Lung microvascular endothelial cell (primary cell): ENCODE results near the gene DTX1. TPM values are rescaled to one million over a fixed set of nuclear protein-coding genes. Genes with fewer than 3 reads are reported as not detected.

ENCODE experiments used
- DNase-seq, 2 donors: peaks; one replicate each; pipeline versions ENCODE4 v3.0.0 to v3.0.0-alpha.2; 2010; ENCODE audit warnings: low read depth in 2 of 2
- total RNA-seq: library from RNA; depleted of rRNA; stranded (reverse); fragments of >200 nt; gene quantifications from 2 replicates; pipeline ENCODE4 v1.2.1, GENCODE V29; 2014

The DTX1 gene
- total RNA-seq, 1 donor from 2014 or later, result 4.6 TPM

DNA sequence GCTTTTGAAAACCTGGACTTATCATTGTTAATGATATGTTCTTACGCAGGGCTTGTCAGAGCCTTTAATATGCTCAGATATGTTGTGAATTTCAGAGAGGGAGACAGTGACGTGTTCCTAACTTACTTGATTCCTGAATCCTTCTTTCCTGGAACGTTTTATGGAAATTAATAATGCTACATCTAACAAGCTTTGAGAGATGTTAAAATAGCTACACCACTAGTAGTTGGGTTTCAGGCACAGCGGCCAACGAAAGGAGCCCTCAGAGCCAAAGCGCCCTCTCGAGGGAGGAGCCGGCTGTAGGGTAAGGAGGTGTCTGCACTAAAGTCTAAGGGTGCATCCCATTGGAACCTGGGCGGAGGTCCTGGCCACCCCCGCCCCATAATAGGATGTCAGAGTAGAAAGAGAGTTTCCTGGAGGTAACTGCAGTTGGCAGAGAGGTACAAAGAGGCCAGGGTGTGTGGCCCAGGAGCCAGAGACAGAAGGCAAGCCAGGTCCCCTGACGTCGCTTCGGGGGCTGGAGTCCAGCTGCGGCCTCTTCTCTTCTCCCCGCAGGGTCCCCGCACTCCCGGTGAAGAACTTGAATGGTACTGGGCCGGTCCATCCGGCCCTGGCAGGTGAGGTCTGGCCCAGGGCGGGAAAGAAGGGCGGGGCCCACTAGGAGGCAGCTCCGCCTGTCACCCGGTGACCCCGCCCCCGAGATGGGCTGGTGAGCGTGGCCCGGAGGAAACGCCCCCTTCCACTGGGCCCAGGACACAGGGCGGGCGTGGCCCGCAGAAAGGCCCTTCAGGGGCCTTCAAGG, 36.3 kb downstream of the DTX1 start:
- DNase-seq, result peak; percentile 33

GRCh38 chr12:113093409-113094101, 37.0 kb downstream of the DTX1 start:
- no peak for DNase-seq

- DNase-seq, result no peak
Measured at GRCh38 chr12:113094738-113095137, 38.2 kb downstream of the DTX1 start.

DNA sequence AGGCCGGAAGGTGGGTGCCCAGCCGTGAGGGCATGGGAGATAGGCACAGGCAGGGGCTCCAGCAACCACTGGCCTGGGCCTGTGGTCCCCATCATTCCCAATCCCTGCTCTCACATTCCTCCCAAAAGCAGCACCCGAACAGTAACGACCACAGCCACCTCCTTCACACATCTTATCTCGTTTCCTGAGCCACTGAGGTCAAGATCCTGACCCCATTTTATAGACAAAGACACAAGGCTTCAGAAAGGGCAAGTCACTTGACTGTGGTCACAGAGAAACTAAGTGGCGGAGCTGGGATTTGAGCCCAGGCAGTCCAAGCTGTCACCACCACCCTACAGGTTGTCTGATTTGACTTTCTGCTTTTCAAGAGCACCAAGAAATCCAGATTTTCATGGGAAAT, 38.9 kb downstream of the DTX1 start:
- DNase-seq, result no peak

GRCh38 chr12:113096675-113097461, 40.3 kb downstream of the DTX1 start:
- no peak for DNase-seq

- peak; percentile 34 to 49 for DNase-seq
Measured at GRCh38 chr12:113097716-113098440, 41.3 kb downstream of the DTX1 start.

- DNase-seq, result peak; percentile 64 to 88
Measured at GRCh38 chr12:113098441-113099028, 42.0 kb downstream of the DTX1 start.

GRCh38 chr12:113099364-113099763, 42.8 kb downstream of the DTX1 start:
- DNase-seq, result no peak

DNA sequence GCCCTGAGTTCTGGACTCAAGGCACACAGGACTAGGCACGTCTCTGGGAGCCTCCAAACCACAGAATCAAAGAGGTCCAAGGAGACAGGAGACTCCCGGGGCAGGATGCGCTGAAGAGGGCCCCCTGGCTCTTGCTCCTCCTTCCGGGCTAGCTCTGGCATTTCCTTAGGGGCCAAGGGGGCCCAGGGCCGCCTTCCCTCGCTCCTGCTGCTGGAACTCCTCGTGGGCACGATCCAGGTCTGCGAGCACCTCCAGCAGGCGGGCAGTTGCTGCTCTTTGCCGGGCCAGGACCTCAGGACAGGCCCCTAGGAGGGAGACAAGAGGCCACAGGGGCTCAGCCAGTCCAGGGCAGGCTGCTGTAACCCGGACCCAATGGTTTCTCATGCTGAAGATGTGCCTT, 43.2 kb downstream of the DTX1 start:
- no peak for DNase-seq

- DNase-seq, result no peak
Measured at GRCh38 chr12:113101751-113102150, 45.2 kb downstream of the DTX1 start.

DNA sequence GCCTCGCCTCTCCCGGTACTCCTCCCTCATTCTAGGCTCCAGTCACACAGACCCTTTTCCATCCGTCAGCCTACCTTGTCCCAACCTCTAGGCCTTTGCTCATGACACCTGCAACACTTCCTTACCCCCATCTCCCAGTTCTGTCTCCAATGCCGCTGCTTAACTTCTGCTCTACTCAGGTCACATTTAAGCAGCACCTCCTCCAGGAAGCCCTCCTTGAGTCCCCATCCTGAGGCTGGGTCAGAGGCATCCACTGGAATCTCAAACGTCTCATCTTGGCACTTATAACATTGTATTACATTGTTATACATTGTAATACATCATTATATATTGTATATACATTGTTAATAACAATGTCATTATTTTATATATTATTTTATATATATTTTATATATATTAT, 46.3 kb downstream of the DTX1 start:
- DNase-seq, result no peak

DNA sequence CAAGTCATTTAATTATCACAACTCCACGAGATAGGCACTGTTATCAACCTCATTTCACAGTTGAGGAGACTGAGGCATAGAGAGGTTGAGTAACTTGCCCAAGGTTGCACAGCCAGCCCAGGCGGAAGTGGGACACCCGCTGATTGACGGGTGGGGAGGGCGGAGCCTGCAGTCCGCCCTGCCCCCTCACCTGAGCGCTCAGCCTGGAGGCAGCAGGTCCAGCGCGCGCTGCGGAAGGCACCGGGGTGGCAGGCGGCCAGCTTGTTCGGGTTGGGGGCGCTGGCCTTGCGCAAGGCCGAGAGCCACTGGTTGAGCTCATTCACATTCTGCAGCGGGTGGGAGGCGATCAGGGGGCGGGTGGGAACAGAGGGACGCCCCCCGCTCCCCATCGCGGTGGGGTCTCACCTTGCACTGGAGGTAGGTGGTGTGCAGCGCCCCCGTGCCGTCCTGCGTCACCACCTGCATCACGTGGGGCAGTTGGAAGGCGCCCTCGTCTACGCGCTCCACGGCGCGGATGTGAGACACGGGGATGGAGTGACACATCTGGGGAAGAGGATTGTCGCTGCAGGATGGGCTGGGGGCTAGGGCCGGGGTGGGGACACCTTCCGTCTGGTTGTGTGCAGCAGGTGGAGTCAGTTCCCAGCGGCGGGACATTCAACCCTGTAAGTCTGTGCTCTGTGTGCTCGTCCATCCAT, 47.4 kb downstream of the DTX1 start:
- no peak for DNase-seq

GRCh38 chr12:113104953-113105510, 48.5 kb downstream of the DTX1 start:
- no peak for DNase-seq

DNA sequence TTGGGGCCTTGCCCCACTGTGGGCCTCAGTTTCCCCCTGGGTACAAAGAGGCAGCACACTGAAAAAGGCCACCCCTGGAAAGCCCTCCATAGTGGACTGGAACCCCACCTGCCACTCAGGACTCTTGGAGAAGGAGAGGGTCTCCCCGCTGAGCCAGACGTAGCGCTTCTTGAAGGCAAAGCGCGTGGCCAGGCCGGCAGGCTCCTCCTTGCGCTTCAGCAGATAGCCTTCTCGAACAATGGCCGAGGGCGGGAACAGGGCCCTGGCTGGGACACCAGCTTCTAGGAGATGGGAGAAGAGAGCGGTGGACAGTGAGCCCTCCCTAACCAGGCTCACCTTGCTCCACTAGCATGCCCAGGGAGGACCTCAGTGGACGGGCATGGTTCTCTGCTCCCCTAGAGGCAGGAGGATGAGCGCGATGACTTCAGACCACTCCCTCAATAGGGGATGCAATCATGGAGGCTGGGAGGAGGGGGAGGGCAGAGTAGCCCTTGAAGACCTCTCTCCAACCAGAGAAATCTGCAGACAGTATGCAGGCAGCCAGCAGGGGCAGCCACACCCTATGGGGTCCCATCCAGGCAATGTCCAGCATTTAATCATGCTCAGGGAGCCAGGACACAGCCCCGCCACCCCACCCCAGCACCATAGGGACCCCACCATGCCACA, 49.2 kb downstream of the DTX1 start:
- no peak for DNase-seq

- DNase-seq, result no peak
Measured at GRCh38 chr12:113106361-113106760, 49.8 kb downstream of the DTX1 start.

DNA sequence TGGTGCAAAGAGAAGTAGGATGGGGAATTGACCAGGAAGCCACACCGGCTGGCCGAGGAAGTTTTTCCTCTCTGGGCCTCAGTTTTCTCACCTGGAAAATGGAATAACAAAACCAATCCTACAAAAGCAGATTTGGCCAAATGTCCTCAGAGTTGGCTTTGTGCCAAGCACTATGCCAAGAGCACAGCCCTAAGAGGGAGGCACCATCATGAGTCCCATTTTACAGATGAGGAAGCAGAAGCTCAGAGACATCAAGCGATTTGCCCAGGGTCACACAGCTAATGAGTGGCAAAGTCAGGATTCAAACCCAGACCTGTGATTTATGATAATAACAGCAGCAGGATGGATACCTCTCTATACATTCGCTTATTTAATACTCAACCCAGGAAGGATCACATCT, 51.8 kb downstream of the DTX1 start:
- no peak for DNase-seq

DNA sequence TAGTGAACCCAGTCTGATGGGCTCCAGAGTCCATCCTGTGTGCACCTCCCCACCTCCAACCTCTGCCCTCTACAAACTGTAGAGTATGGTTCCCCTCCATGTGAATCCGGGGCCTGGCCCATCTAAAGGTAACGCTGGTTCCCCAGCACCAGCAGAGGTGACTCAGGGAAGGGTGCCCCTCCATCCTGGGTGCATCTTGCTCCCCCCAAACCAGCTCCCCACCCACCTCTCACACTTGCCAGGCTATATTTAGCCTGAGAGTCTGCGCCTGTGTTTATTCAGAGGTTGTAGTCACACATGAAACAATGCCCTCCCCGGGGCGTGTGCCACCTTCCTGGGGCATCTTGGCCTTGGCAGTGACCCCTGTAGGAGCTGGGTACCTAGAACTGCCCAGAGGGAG, 52.8 kb downstream of the DTX1 start:
- no peak for DNase-seq

DNA sequence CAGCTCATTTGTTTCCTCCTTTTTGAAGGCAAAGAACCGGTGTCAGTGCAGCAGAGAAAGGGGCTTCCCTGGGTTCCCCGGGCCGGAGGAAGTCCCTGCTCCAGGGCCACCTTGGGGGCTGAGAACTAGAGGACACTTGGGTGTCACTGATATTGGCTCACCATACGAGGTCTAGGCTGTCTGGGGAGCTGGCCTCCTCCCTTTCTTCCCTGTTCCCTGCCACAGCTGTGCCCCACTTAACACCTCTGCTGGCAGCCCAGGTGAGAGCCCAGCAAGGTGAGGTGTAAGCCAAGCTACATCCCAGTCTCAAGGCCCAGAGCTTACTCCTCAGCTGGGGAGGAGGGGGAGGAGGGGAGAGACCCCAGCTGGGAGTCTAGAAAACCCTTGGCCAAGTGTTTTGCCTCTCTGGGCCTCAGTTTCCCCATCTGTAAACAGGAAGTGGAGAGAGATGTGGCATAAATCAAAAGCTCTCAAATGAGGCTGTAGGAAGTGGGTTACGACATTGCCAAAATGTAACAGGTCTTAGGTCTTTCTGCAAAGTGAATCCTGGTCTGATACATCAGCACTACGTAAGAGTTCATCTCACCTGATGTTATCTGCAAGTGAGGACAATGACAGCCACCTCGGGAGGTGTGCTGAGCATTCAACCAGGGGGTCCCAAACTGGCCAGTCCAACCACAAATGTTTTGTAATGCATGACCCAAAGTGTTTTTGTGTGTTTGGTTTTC, 53.5 kb downstream of the DTX1 start:
- no peak for DNase-seq

GRCh38 chr12:113111247-113111646, 54.7 kb downstream of the DTX1 start:
- DNase-seq, result no peak
